GM10266 (cell line): Measurements from ENCODE around the gene NGFR.

Source experiments
- DNase-seq: peaks from one replicate; pipeline ENCODE4 v3.0.0; 2012; ENCODE audit errors: extremely low spot score
- TF ChIP-seq, protein P1 (sequence below): IDR thresholded peaks from 2 replicates; pipeline ENCODE4 v1.5.1; 2012; ENCODE audit warnings: mild to moderate bottlenecking, low read depth; ENCODE audit not compliant: control insufficient read depth, insufficient read depth; ENCODE audit errors: missing control alignments

NGFR gene

DNA sequence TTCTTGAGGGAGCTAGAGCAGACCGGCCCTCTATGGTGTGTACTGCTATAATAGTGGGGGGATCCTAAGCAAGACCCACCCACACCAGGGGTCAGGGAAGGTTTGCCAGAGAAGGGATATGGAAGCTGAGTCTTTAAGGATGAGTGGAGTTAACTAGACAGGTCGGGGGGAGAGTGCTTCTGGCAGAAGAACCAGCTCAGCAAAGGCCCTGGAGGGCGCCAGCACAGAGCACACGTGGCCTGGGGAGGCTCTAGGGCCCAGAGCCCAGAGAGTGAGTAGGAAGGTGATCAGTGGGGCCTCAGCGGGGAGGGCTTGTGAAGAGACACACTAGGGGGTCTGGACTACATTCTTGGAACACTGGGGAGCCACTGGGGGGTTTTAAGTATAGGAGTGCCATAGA lies 21.1 kb downstream of the NGFR start:
- TF ChIP-seq, protein P1, sequence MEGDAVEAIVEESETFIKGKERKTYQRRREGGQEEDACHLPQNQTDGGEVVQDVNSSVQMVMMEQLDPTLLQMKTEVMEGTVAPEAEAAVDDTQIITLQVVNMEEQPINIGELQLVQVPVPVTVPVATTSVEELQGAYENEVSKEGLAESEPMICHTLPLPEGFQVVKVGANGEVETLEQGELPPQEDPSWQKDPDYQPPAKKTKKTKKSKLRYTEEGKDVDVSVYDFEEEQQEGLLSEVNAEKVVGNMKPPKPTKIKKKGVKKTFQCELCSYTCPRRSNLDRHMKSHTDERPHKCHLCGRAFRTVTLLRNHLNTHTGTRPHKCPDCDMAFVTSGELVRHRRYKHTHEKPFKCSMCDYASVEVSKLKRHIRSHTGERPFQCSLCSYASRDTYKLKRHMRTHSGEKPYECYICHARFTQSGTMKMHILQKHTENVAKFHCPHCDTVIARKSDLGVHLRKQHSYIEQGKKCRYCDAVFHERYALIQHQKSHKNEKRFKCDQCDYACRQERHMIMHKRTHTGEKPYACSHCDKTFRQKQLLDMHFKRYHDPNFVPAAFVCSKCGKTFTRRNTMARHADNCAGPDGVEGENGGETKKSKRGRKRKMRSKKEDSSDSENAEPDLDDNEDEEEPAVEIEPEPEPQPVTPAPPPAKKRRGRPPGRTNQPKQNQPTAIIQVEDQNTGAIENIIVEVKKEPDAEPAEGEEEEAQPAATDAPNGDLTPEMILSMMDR, result peak; percentile 8
- no peak for DNase-seq

DNA sequence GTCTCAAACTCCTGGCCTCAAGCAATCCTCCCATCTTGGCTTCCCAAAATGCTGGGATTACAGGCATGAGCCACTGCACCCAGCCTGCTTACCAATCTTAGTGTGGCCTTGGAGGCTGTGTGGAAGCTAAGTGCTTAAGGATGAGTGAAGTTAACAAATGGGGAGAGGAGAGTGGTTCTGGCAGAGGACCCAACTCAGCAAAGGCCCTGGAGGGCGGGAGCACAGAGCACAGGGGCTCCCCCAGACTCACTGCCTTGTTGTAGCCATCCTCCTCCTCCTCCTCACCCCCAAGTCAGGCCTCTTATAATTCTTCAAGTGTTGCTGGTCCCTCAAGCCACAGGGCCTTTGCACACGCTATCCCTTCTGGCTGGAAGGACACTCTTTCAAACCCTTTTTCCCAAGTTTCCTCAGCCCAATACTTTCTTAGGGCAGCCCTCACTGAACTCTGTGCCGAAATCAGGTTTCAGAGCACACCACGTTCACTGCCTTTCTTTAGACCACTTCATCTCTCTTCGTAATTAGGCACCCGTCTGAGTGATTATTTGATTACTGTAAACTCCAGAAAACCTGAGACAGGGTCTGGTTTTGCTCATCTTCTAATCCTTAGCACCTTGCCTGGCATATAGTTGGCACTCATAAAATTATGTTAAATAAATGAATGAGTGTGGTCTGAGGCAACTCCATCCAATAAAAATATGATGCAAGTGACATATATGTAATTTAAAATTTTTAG lies 23.4 kb downstream of the NGFR start:
- peak; percentile 4 for DNase-seq
- TF ChIP-seq, protein P1, result no peak

DNA sequence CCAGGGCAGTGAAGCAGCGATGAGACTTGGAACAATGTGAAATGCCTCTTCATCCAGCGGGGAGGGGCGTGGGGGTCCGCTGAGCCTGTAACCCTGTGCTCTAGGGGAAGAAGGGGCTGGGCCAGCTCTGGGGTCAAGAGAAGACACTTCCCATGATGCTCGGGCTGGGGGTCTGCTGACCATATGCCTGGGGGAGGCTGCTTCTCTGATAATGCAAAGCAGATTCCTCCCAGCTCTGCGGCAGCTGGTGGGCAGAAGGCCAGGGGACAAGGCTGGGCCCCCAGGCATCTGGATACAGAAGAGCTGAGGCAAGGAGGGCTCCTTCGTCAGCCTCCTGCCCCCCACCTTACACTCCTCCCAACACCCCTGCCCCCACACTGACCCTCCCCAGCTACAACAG lies 24.7 kb downstream of the NGFR start:
- TF ChIP-seq, protein P1, result no peak
- DNase-seq, result peak; percentile 3

DNA sequence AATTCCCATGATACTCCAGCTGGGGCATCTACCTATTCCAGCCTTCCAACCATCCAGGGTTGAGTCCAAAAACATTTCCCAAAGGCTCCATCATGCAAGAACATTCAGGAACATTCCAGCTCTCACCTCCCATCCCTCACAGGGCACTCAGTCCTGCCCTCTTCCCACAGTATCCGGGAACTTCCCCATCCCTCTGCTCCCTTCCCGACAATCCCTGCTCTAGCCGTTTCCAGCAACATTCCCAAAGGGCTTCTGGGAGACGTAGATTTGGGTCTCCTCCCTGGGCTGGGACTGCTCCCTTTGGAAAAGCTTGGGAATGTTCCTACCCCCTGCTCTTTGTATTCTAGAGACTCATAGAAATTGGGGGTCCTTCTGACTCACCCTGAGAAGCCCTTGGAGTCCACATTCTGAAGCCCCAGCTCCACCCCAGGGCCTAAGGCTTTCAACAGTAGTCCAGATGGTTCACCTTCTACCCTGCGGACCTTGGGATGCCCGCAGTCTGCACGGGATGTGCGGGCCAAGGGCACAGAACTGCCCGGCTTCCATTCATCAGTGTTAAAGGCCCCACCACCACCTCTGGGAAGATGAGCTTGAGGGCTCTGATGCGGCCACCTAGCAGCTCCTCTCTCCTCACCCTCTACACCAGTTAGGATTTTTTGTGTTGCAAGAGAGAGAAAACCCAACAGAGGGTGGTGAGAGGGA lies 25.4 kb downstream of the NGFR start:
- TF ChIP-seq, protein P1, result no peak

DNA sequence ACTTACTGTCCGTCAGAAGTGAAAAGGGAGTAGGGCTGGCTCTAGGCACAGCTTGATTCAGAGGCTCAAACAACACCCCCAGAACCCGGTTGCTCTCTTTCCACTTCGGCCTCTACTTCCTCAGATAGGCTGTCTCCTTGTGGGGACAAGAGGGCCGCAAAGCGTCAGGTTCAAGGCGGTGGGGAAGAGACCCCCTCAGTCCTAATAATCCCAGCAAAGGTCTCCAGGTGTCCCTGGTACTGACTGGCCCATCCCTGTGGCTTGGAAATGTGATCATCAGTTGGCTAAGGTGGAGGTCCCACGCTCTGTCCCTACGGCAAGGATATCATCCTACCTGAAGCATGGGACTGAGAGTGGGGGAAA lies 26.0 kb downstream of the NGFR start:
- peak; percentile 4 for DNase-seq
- TF ChIP-seq, protein P1, result no peak

More for the DNA sequence above, 25.4 kb downstream of the NGFR start:
- DNase-seq, result peak; percentile 7

DNA sequence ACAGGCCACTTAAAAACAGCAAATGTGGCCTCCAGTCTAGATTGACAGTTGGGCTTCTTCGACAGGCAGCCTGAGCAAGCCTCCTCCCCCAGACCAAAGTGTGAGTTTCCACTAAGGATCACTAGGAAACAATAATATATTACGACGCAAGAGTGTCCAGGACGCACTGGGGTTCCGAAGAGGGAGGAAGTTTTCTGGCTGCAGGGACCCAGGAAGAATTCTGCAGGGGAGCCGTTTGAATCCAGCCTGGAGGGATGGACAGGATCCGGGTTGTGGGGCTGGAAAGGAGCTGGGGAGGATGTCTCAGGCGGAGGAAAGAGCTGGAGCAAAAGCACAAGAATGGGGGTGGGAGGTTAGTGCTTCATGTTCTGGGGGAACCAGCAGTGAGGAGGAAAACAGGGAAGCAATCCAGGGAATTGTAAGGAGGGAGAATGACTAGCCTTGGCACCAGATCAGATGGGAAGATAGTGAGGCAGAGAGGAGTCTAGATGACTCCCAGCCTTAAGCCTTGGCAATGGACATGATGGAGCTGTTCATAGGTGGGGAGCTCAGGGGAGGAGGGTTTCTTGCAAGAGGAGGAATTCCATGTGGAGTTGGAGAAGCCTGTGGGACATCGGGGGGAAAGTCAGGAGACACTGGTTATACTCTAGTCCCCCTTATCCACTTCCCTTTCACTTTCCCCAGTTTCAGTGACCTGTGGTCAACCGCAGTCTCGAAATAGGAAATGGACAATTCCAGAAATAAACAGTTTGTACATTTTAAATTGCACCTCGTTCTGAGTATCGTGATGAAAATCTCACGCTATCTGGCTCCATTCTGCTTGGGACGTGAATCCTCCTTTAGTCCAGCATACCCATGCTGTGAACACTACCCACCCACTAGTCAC lies 26.6 kb downstream of the NGFR start:
- DNase-seq, result peak; percentile 4
- TF ChIP-seq, protein P1, result no peak

DNA sequence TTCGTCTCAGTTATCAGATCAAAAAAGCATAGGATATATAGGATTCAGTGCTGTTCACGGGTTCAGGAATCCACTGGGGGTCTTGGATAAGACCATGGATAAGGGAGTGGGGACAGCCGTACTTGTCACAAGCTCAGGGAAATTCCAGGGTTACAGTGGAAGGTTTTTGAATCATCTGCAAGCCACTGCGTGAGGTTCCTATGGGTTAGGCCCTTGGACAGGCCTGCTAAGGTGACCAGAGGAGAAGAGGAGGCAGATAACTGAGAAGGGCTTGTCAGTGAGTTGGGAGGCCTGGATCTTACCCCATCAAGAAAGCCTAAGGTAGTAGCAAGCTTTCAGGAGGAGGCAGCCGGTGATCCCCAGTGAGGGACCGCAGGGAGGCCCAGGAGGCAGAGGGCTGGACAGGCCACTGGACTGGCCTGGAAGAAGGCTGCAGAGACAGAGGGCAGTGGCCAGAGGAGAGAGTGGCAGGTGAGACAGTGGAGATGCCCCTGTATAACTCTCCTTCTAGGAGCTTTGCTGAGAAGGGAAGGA lies 27.3 kb downstream of the NGFR start:
- TF ChIP-seq, protein P1, result no peak
- DNase-seq, result no peak
